Measurements from ENCODE around the gene VASN.

The VASN gene

DNA sequence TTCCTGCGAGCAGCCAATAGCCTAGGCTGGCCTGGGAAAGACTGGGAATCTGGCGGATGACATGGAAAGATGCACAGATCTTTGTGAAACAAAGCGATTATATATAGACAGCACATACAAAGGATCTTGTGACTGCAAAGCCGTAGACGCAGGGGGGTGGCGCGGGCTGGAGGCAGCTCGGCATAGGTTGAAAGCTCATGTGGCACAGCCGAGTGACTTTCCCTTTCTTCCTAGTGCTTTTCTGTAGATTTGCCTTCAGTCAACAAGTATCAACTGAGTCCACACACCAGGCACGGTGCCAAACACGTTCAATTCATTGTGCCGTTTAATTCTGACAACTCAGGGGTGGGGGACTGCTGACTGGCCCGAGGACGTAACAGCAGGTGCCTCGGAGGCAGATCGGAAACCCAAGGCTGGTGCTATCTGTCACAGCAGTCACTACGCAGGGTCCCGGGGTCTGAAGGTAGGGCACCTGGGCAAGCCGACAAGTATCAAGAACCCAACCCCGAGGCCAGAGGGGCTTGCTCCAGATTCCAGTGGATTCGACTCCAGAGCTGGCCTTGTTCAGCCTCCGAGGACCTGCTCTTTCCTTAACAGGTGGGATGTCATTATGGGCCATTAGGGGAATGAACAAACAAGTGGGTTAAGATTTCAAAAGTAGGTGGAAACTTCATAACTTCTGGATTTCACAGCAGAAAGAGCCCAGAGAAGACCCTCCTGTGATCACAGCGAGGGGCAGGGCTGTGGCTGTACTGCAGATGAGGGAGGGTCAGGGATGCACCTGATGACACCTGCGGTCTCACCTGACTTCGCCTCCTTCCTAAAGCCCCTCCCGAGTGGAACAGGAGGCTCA lies 26.4 kb upstream of the VASN start:
- Histone ChIP-seq H4K20me1 (ENCODE audit: insufficient read depth, low read length) (peaks cover 69% of the 10 kb centered on the region), H3K27me3 (ENCODE audit: insufficient read depth, low read length, poor library complexity) (no peaks in the 10 kb centered on the region), H3K9ac (ENCODE audit: low read depth, low read length) (no peak overlapping the region), H3K4me3 (ENCODE audit: low read depth in 1 of 2, low read length in 2 of 2) (no peak overlapping the region), H3K36me3 (ENCODE audit: insufficient read depth, low read length) (peaks cover 45% of the 10 kb centered on the region), H3K79me2 (ENCODE audit: insufficient read depth, low read length) (peaks cover 75% of the 10 kb centered on the region), H3K27ac (ENCODE audit: low read length) (no peak overlapping the region), H2AFZ (ENCODE audit: low read depth, low read length) (no peak overlapping the region), H3K4me2 (ENCODE audit: insufficient read depth, low read length) (no peak overlapping the region), H3K9me3 (ENCODE audit: insufficient read depth, low read length, severe bottlenecking) (no peaks in the 10 kb centered on the region), H3K4me1 (ENCODE audit: insufficient read depth, low read length) (peaks cover 18% of the 10 kb centered on the region)
- no peak for DNase-seq
- TF ChIP-seq EZH2 (IDR thresholded peaks at IDR 0.05; ENCODE audit: borderline replicate concordance, low read depth, low read length, severe bottlenecking) = no peak
- TF ChIP-seq, protein P1, sequence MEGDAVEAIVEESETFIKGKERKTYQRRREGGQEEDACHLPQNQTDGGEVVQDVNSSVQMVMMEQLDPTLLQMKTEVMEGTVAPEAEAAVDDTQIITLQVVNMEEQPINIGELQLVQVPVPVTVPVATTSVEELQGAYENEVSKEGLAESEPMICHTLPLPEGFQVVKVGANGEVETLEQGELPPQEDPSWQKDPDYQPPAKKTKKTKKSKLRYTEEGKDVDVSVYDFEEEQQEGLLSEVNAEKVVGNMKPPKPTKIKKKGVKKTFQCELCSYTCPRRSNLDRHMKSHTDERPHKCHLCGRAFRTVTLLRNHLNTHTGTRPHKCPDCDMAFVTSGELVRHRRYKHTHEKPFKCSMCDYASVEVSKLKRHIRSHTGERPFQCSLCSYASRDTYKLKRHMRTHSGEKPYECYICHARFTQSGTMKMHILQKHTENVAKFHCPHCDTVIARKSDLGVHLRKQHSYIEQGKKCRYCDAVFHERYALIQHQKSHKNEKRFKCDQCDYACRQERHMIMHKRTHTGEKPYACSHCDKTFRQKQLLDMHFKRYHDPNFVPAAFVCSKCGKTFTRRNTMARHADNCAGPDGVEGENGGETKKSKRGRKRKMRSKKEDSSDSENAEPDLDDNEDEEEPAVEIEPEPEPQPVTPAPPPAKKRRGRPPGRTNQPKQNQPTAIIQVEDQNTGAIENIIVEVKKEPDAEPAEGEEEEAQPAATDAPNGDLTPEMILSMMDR (IDR thresholded peaks at IDR 0.05; ENCODE audit: borderline replicate concordance, extremely low read depth, low read length, poor library complexity, severe bottlenecking) = no peak
- no peak for ATAC-seq (ENCODE audit: insufficient read depth, low read depth)

DNA sequence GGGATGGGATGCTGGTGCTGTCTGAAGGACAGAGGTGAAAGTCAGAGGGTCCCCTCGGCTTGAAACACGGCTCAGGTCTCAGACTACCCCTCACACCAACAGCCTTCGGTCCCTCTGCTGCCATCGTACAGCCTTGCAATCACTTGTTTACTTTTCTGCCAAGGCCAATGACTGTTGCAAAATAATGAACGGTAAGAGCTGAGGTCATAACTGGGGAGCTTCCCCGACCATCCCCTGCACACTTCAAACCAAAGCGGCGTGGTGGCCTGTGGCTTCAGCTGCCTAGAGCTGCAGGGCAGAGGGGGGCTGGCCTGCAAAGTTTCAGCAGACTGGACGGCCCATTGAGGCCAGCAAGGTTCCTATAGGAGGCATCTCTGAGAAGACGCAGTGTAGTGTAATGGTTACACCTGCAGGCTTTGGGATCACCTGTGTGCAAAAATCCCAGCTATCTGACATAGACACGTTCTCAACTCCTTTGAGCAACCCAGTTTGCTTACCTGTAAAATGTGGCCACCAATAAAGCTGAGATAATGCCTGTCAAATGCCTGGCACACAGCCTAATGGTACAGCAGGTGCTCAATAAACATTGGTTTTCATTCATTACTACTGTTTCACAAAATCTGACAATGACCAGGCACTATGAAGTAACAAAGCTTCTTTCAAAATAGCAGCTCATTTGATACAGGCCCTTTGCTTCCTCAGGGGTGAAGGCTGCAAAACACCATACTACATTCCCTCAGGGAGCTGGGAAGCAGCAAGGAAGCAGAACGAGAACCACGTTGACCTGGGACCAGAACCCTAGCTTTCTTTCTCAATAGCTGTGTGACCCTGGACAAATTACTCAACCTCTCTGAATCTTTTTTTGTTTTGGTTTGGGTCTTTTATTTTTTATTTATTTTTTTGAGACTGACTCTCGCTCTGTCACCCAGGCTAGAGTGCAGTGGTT lies 25.5 kb upstream of the VASN start:
- no peak overlapping the region for H3K27ac ChIP-seq (ENCODE audit: low read length)
- H3K27me3 ChIP-seq (ENCODE audit: insufficient read depth, low read length, poor library complexity) = no peaks in the 10 kb centered on the region
- no peak overlapping the region for H3K9ac ChIP-seq (ENCODE audit: low read depth, low read length)
- peaks cover 40% of the 10 kb centered on the region for H3K36me3 ChIP-seq (ENCODE audit: insufficient read depth, low read length)
- H3K4me2 ChIP-seq (ENCODE audit: insufficient read depth, low read length) = no peak overlapping the region
- H3K4me3 ChIP-seq (ENCODE audit: low read depth in 1 of 2, low read length in 2 of 2) = no peak overlapping the region
- no peak for ATAC-seq (ENCODE audit: insufficient read depth, low read depth)
- H2AFZ ChIP-seq (ENCODE audit: low read depth, low read length) = no peak overlapping the region
- H3K4me1 ChIP-seq (ENCODE audit: insufficient read depth, low read length) = peaks cover 22% of the 10 kb centered on the region
- H3K9me3 ChIP-seq (ENCODE audit: insufficient read depth, low read length, severe bottlenecking) = no peaks in the 10 kb centered on the region
- TF ChIP-seq EZH2 (IDR thresholded peaks at IDR 0.05; ENCODE audit: borderline replicate concordance, low read depth, low read length, severe bottlenecking) = no peak
- TF ChIP-seq, protein P1 (IDR thresholded peaks at IDR 0.05; ENCODE audit: borderline replicate concordance, extremely low read depth, low read length, poor library complexity, severe bottlenecking) = no peak
- H3K79me2 ChIP-seq (ENCODE audit: insufficient read depth, low read length) = peaks cover 84% of the 10 kb centered on the region
- peaks cover 63% of the 10 kb centered on the region for H4K20me1 ChIP-seq (ENCODE audit: insufficient read depth, low read length)
- no peak for DNase-seq

DNA sequence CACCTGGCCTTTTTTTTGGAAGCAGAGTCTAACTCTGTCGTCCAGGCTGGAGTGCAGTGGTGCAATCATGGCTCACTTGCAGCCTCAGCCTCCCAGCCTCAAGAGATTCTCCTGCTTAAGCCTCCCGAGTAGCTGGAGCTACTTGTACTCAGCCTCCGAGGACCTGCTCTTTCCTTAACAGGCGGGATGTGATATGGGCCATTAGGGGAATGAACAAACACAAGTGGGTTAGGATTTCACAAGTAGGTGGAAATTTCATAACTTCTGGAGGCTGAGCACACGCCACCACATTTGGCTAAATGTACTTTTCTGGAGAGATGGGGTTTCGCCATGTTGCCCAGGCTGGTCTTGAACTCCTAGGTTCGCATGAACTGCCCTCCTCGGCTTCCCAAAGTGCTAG lies 24.6 kb upstream of the VASN start:
- Histone ChIP-seq H2AFZ (ENCODE audit: low read depth, low read length) (no peak overlapping the region), H3K9ac (ENCODE audit: low read depth, low read length) (no peak overlapping the region), H3K4me3 (ENCODE audit: low read depth in 1 of 2, low read length in 2 of 2) (no peak overlapping the region), H3K4me2 (ENCODE audit: insufficient read depth, low read length) (no peak overlapping the region), H3K27ac (ENCODE audit: low read length) (no peak overlapping the region), H3K9me3 (ENCODE audit: insufficient read depth, low read length, severe bottlenecking) (no peaks in the 10 kb centered on the region), H3K27me3 (ENCODE audit: insufficient read depth, low read length, poor library complexity) (no peaks in the 10 kb centered on the region), H3K79me2 (ENCODE audit: insufficient read depth, low read length) (peaks cover 76% of the 10 kb centered on the region), H4K20me1 (ENCODE audit: insufficient read depth, low read length) (peaks cover 54% of the 10 kb centered on the region), H3K4me1 (ENCODE audit: insufficient read depth, low read length) (peaks cover 30% of the 10 kb centered on the region), H3K36me3 (ENCODE audit: insufficient read depth, low read length) (peaks cover 37% of the 10 kb centered on the region)
- no peak for TF ChIP-seq EZH2 (IDR thresholded peaks at IDR 0.05; ENCODE audit: borderline replicate concordance, low read depth, low read length, severe bottlenecking)
- TF ChIP-seq, protein P1 (IDR thresholded peaks at IDR 0.05; ENCODE audit: borderline replicate concordance, extremely low read depth, low read length, poor library complexity, severe bottlenecking) = no peak
- ATAC-seq (ENCODE audit: insufficient read depth, low read depth) = no peak
- DNase-seq = no peak

Measured in DND-41 (cell line).